ENCODE results near the gene ANKRD26. TPM values are rescaled to one million over a fixed set of nuclear protein-coding genes. Genes with fewer than 3 reads are reported as not detected.
"Not testable (repeated sequence)": the region's sequence is repeated elsewhere in the genome, so short reads cannot be mapped to it uniquely, and the experiment has no call there.

The ANKRD26 gene
- polyA plus RNA-seq, 1 of the 3 experiments (the other 2 are of a cell fraction): 1.0 TPM

DNA sequence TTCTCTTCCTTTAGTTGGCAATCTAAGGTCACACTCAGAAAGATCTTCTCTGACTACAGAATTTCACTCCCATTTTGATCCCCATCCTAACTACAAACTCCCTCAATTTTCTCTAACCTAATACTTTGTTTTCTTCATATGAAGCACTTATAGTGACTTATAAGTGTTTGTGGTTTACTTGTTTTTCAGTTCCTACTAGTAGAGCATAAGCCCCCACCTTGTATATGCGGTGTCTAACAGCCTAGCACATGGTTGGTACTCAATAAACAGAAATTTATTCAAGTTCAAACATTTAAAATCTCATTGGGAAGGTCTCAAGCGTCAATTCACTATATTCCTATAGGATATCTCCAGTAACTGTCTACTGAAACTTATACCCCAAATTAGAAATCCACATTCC, 35.2 kb downstream of the ANKRD26 start:
- 93% methylated on average over 2 of the region's 2 CpGs for WGBS (ENCODE audit: low lambda C conversion rate)
- no peak for DNase-seq
- peaks cover 2% of the 10 kb centered on the region for H3F3A ChIP-seq (replicated peaks; ENCODE audit: insufficient read depth)
- H3K9me2 ChIP-seq: no peaks in the 10 kb centered on the region
- no peaks in the 10 kb centered on the region for H4K20me1 ChIP-seq (ENCODE audit: insufficient read depth)
- ChIA-PET POLR2A (no interaction called here), CTCF (no interaction called here)
- TF ChIP-seq MXI1 (IDR thresholded peaks at IDR 0.05; ENCODE audit: low read depth, low read length) (no peak), FOXM1 (IDR thresholded peaks at IDR 0.05; ENCODE audit: low read depth) (no peak)
- H3K4me3 ChIP-seq (ENCODE audit: low read depth in 2 of 2, low read length in 1 of 2): no peak overlapping the region
- H2AFZ ChIP-seq (ENCODE audit: low read depth): no peak overlapping the region
- H3K4me2 ChIP-seq: no peak overlapping the region
- no peaks in the 10 kb centered on the region for H3K4me1 ChIP-seq (ENCODE audit: control insufficient read depth in 1 of 2, insufficient read depth in 2 of 2, low read depth in 1 of 2, low read length in 1 of 2)
- H3K9me3 ChIP-seq: no peaks in the 10 kb centered on the region
- no peaks in the 10 kb centered on the region for H3K27me3 ChIP-seq (ENCODE audit: insufficient read depth)
- no peak overlapping the region for H3K27ac ChIP-seq (ENCODE audit: low read depth in 2 of 2, low read length in 1 of 2)
- 0 out of 2 replicates have a peak, but pooled peaks cover 3% of the 10 kb centered on the region for H3K79me2 ChIP-seq (ENCODE audit: insufficient read depth)
- no peak overlapping the region for H3K9ac ChIP-seq
- peaks cover 20 to 43% of the 10 kb centered on the region in 2 experiments for H3K36me3 ChIP-seq (replicated peaks in 1 of 2; ENCODE audit: control insufficient read depth in 1 of 2, insufficient read depth in 2 of 2, low read length in 1 of 2)

DNA sequence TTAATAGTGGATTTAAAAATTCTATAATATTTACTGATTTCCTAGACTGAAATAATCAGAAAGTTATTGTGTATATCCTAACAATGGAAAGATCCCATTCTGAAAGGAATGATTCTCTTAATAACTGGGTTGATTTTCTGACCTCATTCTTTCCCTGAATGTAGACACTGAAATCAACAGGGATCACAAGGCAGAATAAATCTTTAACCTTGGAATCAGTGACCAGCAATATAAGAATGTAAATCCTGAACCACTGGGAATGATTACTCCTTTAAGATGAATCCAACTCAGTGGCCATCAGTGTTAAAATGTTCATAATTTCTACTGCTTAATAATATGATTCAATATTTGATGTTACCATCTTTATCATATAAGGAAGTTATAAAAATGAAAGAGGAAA, 47.6 kb downstream of the ANKRD26 start:
- no peak for TF ChIP-seq YY1 (IDR thresholded peaks at IDR 0.05; ENCODE audit: low read depth)
- TF ChIP-seq SIN3A (IDR thresholded peaks at IDR 0.05; ENCODE audit: borderline replicate concordance, low read depth, low read length): no peak
- TF ChIP-seq EP300 (IDR thresholded peaks at IDR 0.05; ENCODE audit: borderline replicate concordance in 1 of 2, low read depth in 1 of 2, low read length in 1 of 2): no peak
- TF ChIP-seq, protein P1, sequence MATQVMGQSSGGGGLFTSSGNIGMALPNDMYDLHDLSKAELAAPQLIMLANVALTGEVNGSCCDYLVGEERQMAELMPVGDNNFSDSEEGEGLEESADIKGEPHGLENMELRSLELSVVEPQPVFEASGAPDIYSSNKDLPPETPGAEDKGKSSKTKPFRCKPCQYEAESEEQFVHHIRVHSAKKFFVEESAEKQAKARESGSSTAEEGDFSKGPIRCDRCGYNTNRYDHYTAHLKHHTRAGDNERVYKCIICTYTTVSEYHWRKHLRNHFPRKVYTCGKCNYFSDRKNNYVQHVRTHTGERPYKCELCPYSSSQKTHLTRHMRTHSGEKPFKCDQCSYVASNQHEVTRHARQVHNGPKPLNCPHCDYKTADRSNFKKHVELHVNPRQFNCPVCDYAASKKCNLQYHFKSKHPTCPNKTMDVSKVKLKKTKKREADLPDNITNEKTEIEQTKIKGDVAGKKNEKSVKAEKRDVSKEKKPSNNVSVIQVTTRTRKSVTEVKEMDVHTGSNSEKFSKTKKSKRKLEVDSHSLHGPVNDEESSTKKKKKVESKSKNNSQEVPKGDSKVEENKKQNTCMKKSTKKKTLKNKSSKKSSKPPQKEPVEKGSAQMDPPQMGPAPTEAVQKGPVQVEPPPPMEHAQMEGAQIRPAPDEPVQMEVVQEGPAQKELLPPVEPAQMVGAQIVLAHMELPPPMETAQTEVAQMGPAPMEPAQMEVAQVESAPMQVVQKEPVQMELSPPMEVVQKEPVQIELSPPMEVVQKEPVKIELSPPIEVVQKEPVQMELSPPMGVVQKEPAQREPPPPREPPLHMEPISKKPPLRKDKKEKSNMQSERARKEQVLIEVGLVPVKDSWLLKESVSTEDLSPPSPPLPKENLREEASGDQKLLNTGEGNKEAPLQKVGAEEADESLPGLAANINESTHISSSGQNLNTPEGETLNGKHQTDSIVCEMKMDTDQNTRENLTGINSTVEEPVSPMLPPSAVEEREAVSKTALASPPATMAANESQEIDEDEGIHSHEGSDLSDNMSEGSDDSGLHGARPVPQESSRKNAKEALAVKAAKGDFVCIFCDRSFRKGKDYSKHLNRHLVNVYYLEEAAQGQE (IDR thresholded peaks at IDR 0.05; ENCODE audit: low read depth, low read length): no peak
- no peak overlapping the region for H3K27ac ChIP-seq (ENCODE audit: low read depth in 2 of 2, low read length in 1 of 2)
- no peaks in the 10 kb centered on the region; the same call in 1 of the 2 replicates for H3K9me2 ChIP-seq
- no peaks in the 10 kb centered on the region for H4K20me1 ChIP-seq (ENCODE audit: insufficient read depth)
- no peaks in the 10 kb centered on the region for H3K4me1 ChIP-seq (ENCODE audit: control insufficient read depth in 1 of 2, insufficient read depth in 2 of 2, low read depth in 1 of 2, low read length in 1 of 2)
- no peaks in the 10 kb centered on the region for H3K9me3 ChIP-seq
- H2AFZ ChIP-seq (ENCODE audit: low read depth): no peak overlapping the region
- no peaks in the 10 kb centered on the region for H3K27me3 ChIP-seq (ENCODE audit: insufficient read depth)
- POLR2A ChIA-PET: no interaction called here
- no peaks in the 10 kb centered on the region for H3K79me2 ChIP-seq (ENCODE audit: insufficient read depth)
- CTCF ChIA-PET: no interaction called here
- no peak overlapping the region for H3K4me2 ChIP-seq
- no peak for DNase-seq
- H3K36me3 ChIP-seq (replicated peaks in 1 of 2; ENCODE audit: control insufficient read depth in 1 of 2, insufficient read depth in 2 of 2, low read length in 1 of 2): peaks cover 36 to 57% of the 10 kb centered on the region in 2 experiments
- no peak overlapping the region for H3K4me3 ChIP-seq (ENCODE audit: low read depth in 2 of 2, low read length in 1 of 2)
- peaks cover 3% of the 10 kb centered on the region for H3F3A ChIP-seq (replicated peaks; ENCODE audit: insufficient read depth)
- H3K9ac ChIP-seq: no peak overlapping the region

DNA sequence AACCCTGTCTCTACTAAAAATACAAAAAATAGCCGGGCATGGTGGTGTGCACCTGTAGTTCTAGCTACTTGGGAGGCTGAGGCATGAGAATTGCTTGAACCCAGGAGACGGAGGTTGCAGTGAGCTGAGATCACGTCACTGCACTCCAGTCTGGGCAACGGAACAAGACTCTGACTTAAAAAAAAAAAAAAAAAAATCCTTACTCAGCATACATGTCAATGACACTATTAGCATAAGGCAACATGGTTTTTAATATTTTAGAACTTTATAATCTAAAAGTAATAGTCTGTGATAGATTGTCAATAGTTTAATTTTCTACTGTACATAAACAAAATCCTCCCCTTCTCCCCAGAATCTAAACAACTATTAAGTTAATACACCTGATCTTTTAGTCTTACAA, 55.0 kb downstream of the ANKRD26 start:
- CTCF ChIA-PET: interaction anchor here (1.7 kb wide), 1 partner anchor 19 kb away, joined by 4 read pairs; no protein-coding TSS in a partner anchor
- H3K9me3 ChIP-seq; H3K9ac ChIP-seq; H2AFZ ChIP-seq (ENCODE audit: low read depth); H3K4me2 ChIP-seq; H3K27me3 ChIP-seq (ENCODE audit: insufficient read depth); H3K4me1 ChIP-seq (ENCODE audit: control insufficient read depth in 1 of 2, insufficient read depth in 2 of 2, low read depth in 1 of 2, low read length in 1 of 2); H3F3A ChIP-seq (replicated peaks; ENCODE audit: insufficient read depth); POLR2A ChIA-PET; H4K20me1 ChIP-seq (ENCODE audit: insufficient read depth); H3K27ac ChIP-seq (ENCODE audit: low read depth in 2 of 2, low read length in 1 of 2); H3K79me2 ChIP-seq (ENCODE audit: insufficient read depth); H3K9me2 ChIP-seq; H3K4me3 ChIP-seq (ENCODE audit: low read depth in 2 of 2, low read length in 1 of 2); DNase-seq: not testable (repeated sequence)
- peaks cover 30 to 47% of the 10 kb centered on the region in 2 experiments for H3K36me3 ChIP-seq (replicated peaks in 1 of 2; ENCODE audit: control insufficient read depth in 1 of 2, insufficient read depth in 2 of 2, low read length in 1 of 2)
- 94% methylated on average over 4 of the region's 4 CpGs for WGBS (ENCODE audit: low lambda C conversion rate)

All from SK-N-SH (cell line).